Inflammatory macrophage (primary cell): ENCODE data around the gene EPHA4.

Experiments used
- DNase-seq, 2 donors: peaks; one replicate each; pipeline ENCODE4 v3.0.0-alpha.2; 2020 to 2022

Gene EPHA4

DNA sequence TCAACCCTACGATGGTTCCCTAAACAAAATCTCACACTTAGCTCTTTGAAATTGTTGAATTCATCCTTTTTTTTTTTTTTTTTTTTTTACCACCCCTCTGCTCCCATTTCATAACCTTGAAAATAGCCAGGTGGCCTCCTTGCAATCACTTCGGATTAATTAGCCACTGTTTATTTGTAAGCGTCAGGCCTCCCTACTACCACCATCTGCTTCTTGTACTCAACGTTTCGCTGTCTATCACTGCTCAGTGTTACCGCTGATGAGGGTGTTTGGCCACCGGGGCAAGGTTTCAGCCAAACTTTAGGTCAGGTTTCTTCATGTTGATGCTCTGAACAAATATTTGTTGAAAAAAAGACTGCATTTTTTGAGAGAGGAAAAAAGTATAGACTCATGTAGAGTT is 183.2 kb downstream of the EPHA4 start:
- DNase-seq, result no peak

GRCh38 chr2:221385716-221386115 is 186.4 kb downstream of the EPHA4 start:
- DNase-seq, result no peak

GRCh38 chr2:221381928-221382488 is 190.1 kb downstream of the EPHA4 start:
- DNase-seq, result no peak

- DNase-seq, result no peak
Observed at GRCh38 chr2:221380686-221381085, 191.4 kb downstream of the EPHA4 start.

- no peak for DNase-seq
Observed at GRCh38 chr2:221380062-221380461, 192.0 kb downstream of the EPHA4 start.

DNA sequence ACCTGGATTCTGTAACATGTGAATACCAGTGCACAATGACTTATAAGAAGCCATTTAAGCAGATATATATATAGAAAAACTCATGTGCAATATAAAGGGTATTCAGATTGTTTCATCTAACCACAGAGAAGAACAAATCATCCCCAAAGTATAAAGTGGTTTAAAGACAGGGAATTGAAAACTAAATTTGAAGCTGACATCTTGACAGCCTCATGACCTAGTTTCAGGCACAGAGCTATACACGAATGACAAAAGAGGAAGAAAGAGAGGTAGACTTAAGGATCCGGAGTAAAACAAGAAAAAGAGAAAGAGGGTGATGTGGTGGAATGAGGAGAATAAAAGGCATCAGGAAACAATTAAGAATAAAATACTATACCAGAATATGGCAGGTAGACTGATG is 194.5 kb downstream of the EPHA4 start:
- DNase-seq, result no peak

GRCh38 chr2:221377066-221377465 is 195.0 kb downstream of the EPHA4 start:
- DNase-seq, result no peak

DNA sequence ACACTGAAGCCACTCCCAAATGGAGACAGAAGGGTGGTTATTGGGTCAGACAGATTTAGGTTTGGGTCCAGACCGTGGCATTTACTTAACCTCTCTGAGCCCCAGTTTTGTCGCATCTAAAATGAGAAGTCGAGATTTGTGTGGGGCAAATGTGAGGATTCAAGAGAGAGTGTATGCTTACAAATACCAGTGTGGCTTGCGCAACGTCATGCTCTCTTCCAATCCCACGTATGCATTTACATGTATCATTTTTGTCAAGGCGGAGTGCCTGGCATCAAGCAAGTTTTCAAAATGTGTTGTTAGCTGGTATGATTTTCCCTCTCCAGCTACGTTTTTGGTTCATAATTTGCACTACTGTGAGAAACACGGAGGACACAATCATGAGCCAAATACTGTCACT is 197.9 kb downstream of the EPHA4 start:
- DNase-seq, result no peak

- DNase-seq, result no peak
Observed at GRCh38 chr2:221372907-221373306, 199.2 kb downstream of the EPHA4 start.

- no peak for DNase-seq
Observed at GRCh38 chr2:221372159-221372884, 199.8 kb downstream of the EPHA4 start.

DNA sequence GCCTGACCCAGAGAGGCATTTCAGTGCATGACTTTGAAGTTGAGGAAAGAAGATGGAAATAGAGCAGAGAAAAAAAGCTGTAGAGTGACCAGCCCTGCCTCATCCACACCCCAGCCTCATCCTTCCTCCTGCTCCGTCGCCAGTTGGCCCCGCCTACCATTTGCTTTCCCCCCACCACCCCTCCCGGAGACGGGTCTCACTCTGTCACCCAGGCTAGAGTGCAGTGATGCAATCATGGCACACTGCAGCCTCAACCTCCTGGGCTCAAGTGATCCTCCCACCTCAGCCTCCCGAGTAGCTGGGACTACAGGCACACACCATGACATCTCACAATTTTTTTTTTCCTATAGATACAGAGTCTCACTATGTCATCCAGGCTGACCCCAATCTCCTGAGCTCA is 200.8 kb downstream of the EPHA4 start:
- no peak for DNase-seq

- no peak for DNase-seq
Observed at GRCh38 chr2:221370857-221371211, 201.3 kb downstream of the EPHA4 start.

DNA sequence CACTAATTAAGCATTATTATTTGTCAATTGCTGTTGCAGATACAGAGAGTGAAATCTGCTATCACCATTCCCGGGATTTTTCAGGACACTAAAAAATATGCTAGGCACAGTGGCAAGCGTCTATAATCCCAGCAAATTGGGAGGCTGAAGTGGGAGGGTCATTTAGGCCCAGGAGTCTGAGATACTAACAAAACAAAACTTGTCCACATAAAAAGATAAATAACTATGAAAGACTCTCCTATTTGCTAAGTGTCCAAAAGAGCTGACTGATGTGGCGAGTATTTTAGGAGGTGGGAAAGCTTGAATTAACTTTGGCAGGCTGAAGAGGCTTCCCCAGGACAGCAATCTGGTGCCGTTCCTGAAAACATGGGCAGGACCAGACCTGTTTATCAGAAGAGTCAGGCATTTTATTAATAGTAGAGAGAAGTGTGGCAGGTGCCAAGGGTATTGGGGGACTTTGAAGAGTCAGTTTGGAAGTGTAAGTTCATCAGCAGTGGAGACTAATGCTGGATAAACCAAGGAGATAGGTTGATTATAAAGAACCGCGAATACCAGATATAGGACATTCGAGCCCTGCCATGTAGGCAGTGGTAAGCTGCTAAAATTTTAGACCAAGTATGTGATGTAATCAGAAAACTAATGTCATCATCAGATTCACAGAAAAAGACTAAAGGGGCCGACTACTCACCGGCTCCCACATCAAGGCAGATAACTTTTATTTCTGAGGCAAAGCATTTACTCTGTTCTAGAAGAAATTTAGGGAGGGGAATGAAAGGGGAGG is 201.8 kb downstream of the EPHA4 start:
- DNase-seq, result no peak
